HepG2 (cell line): Measurements from ENCODE around the gene NBL1. TPM values are rescaled to one million over a fixed set of nuclear protein-coding genes. Genes with fewer than 3 reads are reported as not detected.

Source experiments
- ATF7 ChIP-seq, 2 experiments: fragments of 450-650 bp in 1 of 2; sonication (generic) in 1 of 2; formaldehyde crosslinking in 1 of 2; IDR thresholded peaks; 2 replicates each; pipeline versions ENCODE4 v1.4.0 to v1.6.1; 2016 to 2020; ENCODE audit warnings: antibody characterized with exemption in 1 of 2, mild to moderate bottlenecking in 1 of 2, missing genetic modification reagents in 1 of 2
- ATF7-NPFF ChIP-seq: sonication (generic); formaldehyde crosslinking; IDR thresholded peaks from 2 replicates; pipeline ENCODE4 v1.8.1; 2023; ENCODE audit warnings: mild to moderate bottlenecking, low read depth, missing genetic modification reagents, moderate library complexity
- ELK4 ChIP-seq: sonication (generic); formaldehyde crosslinking; IDR thresholded peaks from 2 replicates; pipeline ENCODE4 v1.9.0; 2021; ENCODE audit warnings: missing genetic modification reagents, borderline replicate concordance
- GTF2F1 ChIP-seq: fragments of 150-350 bp; IDR thresholded peaks from 2 replicates; pipeline ENCODE4 v1.6.1; 2014; ENCODE audit warnings: low read length
- IRF1 ChIP-seq: sonication (generic); formaldehyde crosslinking; IDR thresholded peaks from 2 replicates; pipeline ENCODE4 v1.4.0; 2020; ENCODE audit warnings: low read depth, mild to moderate bottlenecking, missing genetic modification reagents
- NCOA2 ChIP-seq: sonication (generic); formaldehyde crosslinking; IDR thresholded peaks from 2 replicates; pipeline ENCODE4 v1.8.0; 2022; ENCODE audit warnings: inconsistent platforms
- PAWR ChIP-seq: sonication (generic); formaldehyde crosslinking; IDR thresholded peaks from 2 replicates; pipeline ENCODE4 v1.4.0; 2020; ENCODE audit warnings: missing genetic modification reagents, mild to moderate bottlenecking, borderline replicate concordance
- TBL1XR1 ChIP-seq: fragments of 150-350 bp; IDR thresholded peaks from 2 replicates; pipeline ENCODE4 v1.6.1; 2014; ENCODE audit warnings: borderline replicate concordance, low read length; ENCODE audit not compliant: partially characterized antibody
- TEF ChIP-seq: sonication (generic); formaldehyde crosslinking; IDR thresholded peaks from 2 replicates; pipeline ENCODE4 v1.5.0; 2020; ENCODE audit warnings: missing genetic modification reagents
- XBP1 ChIP-seq: sonication (generic); formaldehyde crosslinking; IDR thresholded peaks from 2 replicates; pipeline ENCODE4 v1.5.0; 2020; ENCODE audit warnings: missing genetic modification reagents
- ZBTB38 ChIP-seq: sonication (generic); formaldehyde crosslinking; IDR thresholded peaks from 2 replicates; pipeline ENCODE4 v1.5.1; 2020; ENCODE audit warnings: mild to moderate bottlenecking, missing genetic modification reagents
- ZC3H4 ChIP-seq: sonication (generic); formaldehyde crosslinking; IDR thresholded peaks from 2 replicates; pipeline ENCODE4 v1.4.0; 2020; ENCODE audit warnings: missing genetic modification reagents, borderline replicate concordance
- ZNF282 ChIP-seq: fragments of 450-650 bp; IDR thresholded peaks from 2 replicates; pipeline ENCODE4 v1.6.1; 2018; ENCODE audit not compliant: partially characterized antibody
- ZNF33B ChIP-seq: sonication (generic); formaldehyde crosslinking; IDR thresholded peaks from 2 replicates; pipeline ENCODE4 v1.5.1; 2020; ENCODE audit warnings: mild to moderate bottlenecking, missing genetic modification reagents
- ZNF615 ChIP-seq: sonication (generic); formaldehyde crosslinking; IDR thresholded peaks from 2 replicates; pipeline ENCODE4 v1.5.0; 2020; ENCODE audit warnings: mild to moderate bottlenecking, missing genetic modification reagents, borderline replicate concordance
- ZNF720 ChIP-seq: sonication (generic); formaldehyde crosslinking; IDR thresholded peaks from 2 replicates; pipeline ENCODE4 v1.4.0; 2020; ENCODE audit warnings: missing genetic modification reagents
- ZSCAN31 ChIP-seq: sonication (generic); formaldehyde crosslinking; IDR thresholded peaks from 2 replicates; pipeline ENCODE4 v1.5.0; 2020; ENCODE audit warnings: low read depth, mild to moderate bottlenecking, missing genetic modification reagents
- polyA plus RNA-seq, 8 experiments: library from polyadenylated mRNA; depleted of rRNA in 3 of 8; stranded (reverse) in 7 of 8; unstranded in 1 of 8; fragments of >200 nt; fragmentation: Illumina TruSeq in 4 of 8; extraction: Trizol in 4 of 8; gene quantifications; 2 replicates each; pipeline versions ENCODE4 v1.2.1 to v1.2.3, GENCODE V29; 2011 to 2016; ENCODE audit warnings: low read depth in 4 of 8, missing spikeins in 1 of 8, mixed read lengths in 1 of 8; ENCODE audit not compliant: insufficient read depth in 1 of 8
- total RNA-seq, 5 experiments: library from RNA; depleted of rRNA; stranded (reverse); fragments of >200 nt; fragmentation: Illumina TruSeq; extraction: Trizol; gene quantifications; 2 replicates each; pipeline ENCODE4 v1.2.3, GENCODE V29; 2016; ENCODE audit warnings: low read depth in 1 of 5
- TF ChIP-seq, protein P1 (sequence below): sonication (generic); formaldehyde crosslinking; IDR thresholded peaks from 2 replicates; pipeline ENCODE4 v1.8.1; 2022; ENCODE audit warnings: low read depth, mild to moderate bottlenecking, missing genetic modification reagents
- TF ChIP-seq, protein P2 (sequence below): sonication (generic); formaldehyde crosslinking; IDR thresholded peaks from 2 replicates; pipeline ENCODE4 v1.4.0; 2020; ENCODE audit warnings: mild to moderate bottlenecking, missing genetic modification reagents
- TF ChIP-seq, protein P3 (sequence below): sonication (generic); formaldehyde crosslinking; IDR thresholded peaks from 2 replicates; pipeline ENCODE4 v1.4.0; 2020; ENCODE audit warnings: mild to moderate bottlenecking, missing genetic modification reagents

NBL1 gene
- total and polyA plus RNA-seq, 2 of the 13 experiments (the other 11 are each of a cell fraction or from before 2014, with no cell fraction given) = 2.7 to 13.8 TPM

- TF ChIP-seq IRF1 (CRISPR knock-in tag) (no peak), TBL1XR1 (no peak), PAWR (CRISPR knock-in tag) (peak; percentile 54; the same call in 1 of the 2 replicates), ZNF720 (CRISPR knock-in tag) (no peak), ATF7-NPFF (CRISPR knock-in tag) (no peak), ZNF615 (CRISPR knock-in tag) (no peak), XBP1 (CRISPR knock-in tag) (no peak), ZNF33B (no peak), NCOA2 (CRISPR knock-in tag) (no peak; the same call in 1 of the 2 replicates), ZNF282 (no peak), GTF2F1 (no peak), ZC3H4 (CRISPR knock-in tag) (no peak), ZBTB38 (no peak), TEF (CRISPR knock-in tag) (no peak), ELK4 (CRISPR knock-in tag) (no peak), ZSCAN31 (CRISPR knock-in tag) (peak; percentile 33; the same call in 1 of the 2 replicates), ATF7 (IDR thresholded peaks at IDR 0.05) (no peak), ATF7 (CRISPR knock-in tag; IDR thresholded peaks at IDR 0.05) (0 out of 2 replicates have a peak, but pooled peaks have one; percentile 20)
- TF ChIP-seq, protein P1, sequence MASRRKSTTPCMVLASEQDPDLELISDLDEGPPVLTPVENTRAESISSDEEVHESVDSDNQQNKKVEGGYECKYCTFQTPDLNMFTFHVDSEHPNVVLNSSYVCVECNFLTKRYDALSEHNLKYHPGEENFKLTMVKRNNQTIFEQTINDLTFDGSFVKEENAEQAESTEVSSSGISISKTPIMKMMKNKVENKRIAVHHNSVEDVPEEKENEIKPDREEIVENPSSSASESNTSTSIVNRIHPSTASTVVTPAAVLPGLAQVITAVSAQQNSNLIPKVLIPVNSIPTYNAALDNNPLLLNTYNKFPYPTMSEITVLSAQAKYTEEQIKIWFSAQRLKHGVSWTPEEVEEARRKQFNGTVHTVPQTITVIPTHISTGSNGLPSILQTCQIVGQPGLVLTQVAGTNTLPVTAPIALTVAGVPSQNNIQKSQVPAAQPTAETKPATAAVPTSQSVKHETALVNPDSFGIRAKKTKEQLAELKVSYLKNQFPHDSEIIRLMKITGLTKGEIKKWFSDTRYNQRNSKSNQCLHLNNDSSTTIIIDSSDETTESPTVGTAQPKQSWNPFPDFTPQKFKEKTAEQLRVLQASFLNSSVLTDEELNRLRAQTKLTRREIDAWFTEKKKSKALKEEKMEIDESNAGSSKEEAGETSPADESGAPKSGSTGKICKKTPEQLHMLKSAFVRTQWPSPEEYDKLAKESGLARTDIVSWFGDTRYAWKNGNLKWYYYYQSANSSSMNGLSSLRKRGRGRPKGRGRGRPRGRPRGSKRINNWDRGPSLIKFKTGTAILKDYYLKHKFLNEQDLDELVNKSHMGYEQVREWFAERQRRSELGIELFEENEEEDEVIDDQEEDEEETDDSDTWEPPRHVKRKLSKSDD = 0 out of 2 replicates have a peak, but pooled peaks have one; percentile 50
- TF ChIP-seq, protein P2, sequence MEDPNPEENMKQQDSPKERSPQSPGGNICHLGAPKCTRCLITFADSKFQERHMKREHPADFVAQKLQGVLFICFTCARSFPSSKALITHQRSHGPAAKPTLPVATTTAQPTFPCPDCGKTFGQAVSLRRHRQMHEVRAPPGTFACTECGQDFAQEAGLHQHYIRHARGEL = no peak
- TF ChIP-seq, protein P3, sequence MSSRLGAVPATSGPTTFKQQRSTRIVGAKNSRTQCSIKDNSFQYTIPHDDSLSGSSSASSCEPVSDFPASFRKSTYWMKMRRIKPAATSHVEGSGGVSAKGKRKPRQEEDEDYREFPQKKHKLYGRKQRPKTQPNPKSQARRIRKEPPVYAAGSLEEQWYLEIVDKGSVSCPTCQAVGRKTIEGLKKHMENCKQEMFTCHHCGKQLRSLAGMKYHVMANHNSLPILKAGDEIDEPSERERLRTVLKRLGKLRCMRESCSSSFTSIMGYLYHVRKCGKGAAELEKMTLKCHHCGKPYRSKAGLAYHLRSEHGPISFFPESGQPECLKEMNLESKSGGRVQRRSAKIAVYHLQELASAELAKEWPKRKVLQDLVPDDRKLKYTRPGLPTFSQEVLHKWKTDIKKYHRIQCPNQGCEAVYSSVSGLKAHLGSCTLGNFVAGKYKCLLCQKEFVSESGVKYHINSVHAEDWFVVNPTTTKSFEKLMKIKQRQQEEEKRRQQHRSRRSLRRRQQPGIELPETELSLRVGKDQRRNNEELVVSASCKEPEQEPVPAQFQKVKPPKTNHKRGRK (CRISPR knock-in tag) = no peak
These were observed 47.2 kb upstream of the NBL1 start (continued) for GRCh38 chr1:19596714-19597495.
